WERI-Rb-1 (cell line): Measurements from ENCODE around the gene NFATC3.

Experiments used
- DNase-seq: peaks from one replicate; pipeline ENCODE4 v3.0.0-alpha.2; 2020
- H3K27ac ChIP-seq: fragments of 250-450 bp; sonication (Bioruptor Pico); 2 replicates; pipeline ENCODE4 v1.5.1; 2020; ENCODE audit warnings: mild to moderate bottlenecking, moderate library complexity
- H3K27me3 ChIP-seq: fragments of 250-450 bp; sonication (Bioruptor Pico); 2 replicates; pipeline ENCODE4 v1.5.1; 2021; ENCODE audit warnings: mild to moderate bottlenecking, low read depth, moderate library complexity; ENCODE audit not compliant: insufficient read depth, severe bottlenecking
- H3K36me3 ChIP-seq: fragments of 250-450 bp; sonication (Bioruptor Pico); 2 replicates; pipeline ENCODE4 v1.5.1; 2020; ENCODE audit warnings: mild to moderate bottlenecking, moderate library complexity
- H3K4me3 ChIP-seq: 2 replicates; pipeline ENCODE4 v1.5.1; 2011; ENCODE audit warnings: low read depth, mild to moderate bottlenecking, control low read depth, low read length
- H3K9me3 ChIP-seq: fragments of 250-450 bp; sonication (Bioruptor Pico); 2 replicates; pipeline ENCODE4 v1.5.1; 2021; ENCODE audit warnings: mild to moderate bottlenecking, moderate library complexity; ENCODE audit not compliant: severe bottlenecking
- CTCF ChIP-seq: IDR thresholded peaks from 2 replicates; pipeline ENCODE4 v1.5.1; 2011; ENCODE audit warnings: low read depth, mild to moderate bottlenecking, control low read depth, inconsistent platforms, low read length

NFATC3 gene

GRCh38 chr16:68273459-68273858 lies 188.3 kb downstream of the NFATC3 start:
- Histone ChIP-seq H3K27ac (no peak overlapping the region), H3K9me3 (no peaks in the 10 kb centered on the region), H3K4me3 (no peak overlapping the region), H3K36me3 (peaks cover 20% of the 10 kb centered on the region), H3K27me3 (no peaks in the 10 kb centered on the region)
- no peak for DNase-seq
- no peak for TF ChIP-seq CTCF

GRCh38 chr16:68273896-68274295 lies 188.7 kb downstream of the NFATC3 start:
- H3K4me3 ChIP-seq = no peak overlapping the region
- no peaks in the 10 kb centered on the region for H3K9me3 ChIP-seq
- H3K27me3 ChIP-seq = no peaks in the 10 kb centered on the region
- no peak overlapping the region for H3K27ac ChIP-seq
- TF ChIP-seq CTCF = no peak
- H3K36me3 ChIP-seq = peaks cover 20% of the 10 kb centered on the region
- no peak for DNase-seq

GRCh38 chr16:68274441-68274840 lies 189.3 kb downstream of the NFATC3 start:
- no peak overlapping the region for H3K27ac ChIP-seq
- peaks cover 24% of the 10 kb centered on the region for H3K36me3 ChIP-seq
- H3K4me3 ChIP-seq = no peak overlapping the region
- no peaks in the 10 kb centered on the region for H3K9me3 ChIP-seq
- no peak for DNase-seq
- H3K27me3 ChIP-seq = no peaks in the 10 kb centered on the region
- TF ChIP-seq CTCF = no peak

- no peak for TF ChIP-seq CTCF
- Histone ChIP-seq H3K4me3 (no peak overlapping the region), H3K36me3 (peaks cover 31% of the 10 kb centered on the region), H3K27ac (peak overlapping the region; percentile 61), H3K9me3 (no peaks in the 10 kb centered on the region), H3K27me3 (no peaks in the 10 kb centered on the region)
- no peak for DNase-seq
Measured at GRCh38 chr16:68275611-68276191, 190.5 kb downstream of the NFATC3 start.

GRCh38 chr16:68276223-68276622 lies 191.1 kb downstream of the NFATC3 start:
- Histone ChIP-seq H3K27ac (peak overlapping the region; percentile 61), H3K27me3 (no peaks in the 10 kb centered on the region), H3K4me3 (no peak overlapping the region), H3K36me3 (peaks cover 33% of the 10 kb centered on the region), H3K9me3 (no peaks in the 10 kb centered on the region)
- DNase-seq = no peak
- no peak for TF ChIP-seq CTCF
